Astrocyte (in vitro differentiated cells and primary cell): ENCODE results near the gene ARL4A.

Experiments used
- CTCF ChIP-seq: IDR thresholded peaks from 2 replicates; pipeline ENCODE4 v1.5.1; 2011; ENCODE audit warnings: low read depth, mild to moderate bottlenecking, inconsistent platforms, low read length, moderate library complexity; ENCODE audit not compliant: insufficient read depth
- EZH2 ChIP-seq: IDR thresholded peaks from 2 replicates; pipeline ENCODE4 v1.6.1; 2012; ENCODE audit warnings: mild to moderate bottlenecking, low read length, inconsistent platforms; ENCODE audit not compliant: insufficient read depth

DNA sequence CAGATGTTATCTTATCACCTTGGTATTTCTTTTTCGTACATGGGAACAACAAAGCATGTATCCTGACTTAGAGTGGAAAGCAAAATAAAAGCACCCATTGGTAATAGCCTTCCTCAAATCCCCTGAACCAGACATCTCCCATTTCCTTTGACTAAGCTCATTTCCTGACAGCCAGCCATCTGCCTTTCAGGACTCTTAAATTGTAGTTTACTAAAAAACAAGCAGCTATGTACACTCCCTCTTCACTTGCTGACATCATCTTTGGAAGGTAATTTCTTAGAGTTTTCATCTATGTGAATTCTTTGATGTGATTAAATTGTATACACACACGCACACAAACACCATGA is 40.7 kb downstream of the ARL4A start:
- TF ChIP-seq CTCF (no peak), EZH2 (no peak)
